MM.1S (cell line): ENCODE measurements around the gene DHRS2.

ENCODE experiments used
- DNase-seq: peaks from one replicate; pipeline ENCODE4 v3.0.0-alpha.2; 2015
- H2AFZ ChIP-seq: fragments of 300-600 bp; sonication (generic); 2 replicates; pipeline ENCODE4 v1.6.0; 2016; ENCODE audit warnings: antibody characterized with exemption, low read length
- H3F3A ChIP-seq: fragments of 300-600 bp; sonication (generic); 2 replicates; pipeline ENCODE4 v1.6.1; 2016; ENCODE audit warnings: mild to moderate bottlenecking, antibody characterized with exemption, low read length, moderate library complexity, mixed read lengths; ENCODE audit not compliant: insufficient read depth
- H3K27ac ChIP-seq: fragments of 300-600 bp; sonication (generic); 2 replicates; pipeline ENCODE4 v1.5.1; 2016; ENCODE audit warnings: mild to moderate bottlenecking, low read length
- H3K27me3 ChIP-seq: fragments of 300-600 bp; sonication (generic); replicated peaks from 2 replicates; pipeline ENCODE4 v1.6.0; 2016; ENCODE audit warnings: low read length; ENCODE audit not compliant: insufficient read depth
- H3K36me3 ChIP-seq: fragments of 300-600 bp; sonication (generic); replicated peaks from 2 replicates; pipeline ENCODE4 v1.6.1; 2016; ENCODE audit warnings: mild to moderate bottlenecking, low read length, mixed read lengths; ENCODE audit not compliant: insufficient read depth
- H3K4me1 ChIP-seq: fragments of 300-600 bp; sonication (generic); 2 replicates; pipeline ENCODE4 v1.6.1; 2016; ENCODE audit warnings: low read length, mixed read lengths
- H3K4me2 ChIP-seq: fragments of 300-600 bp; sonication (generic); 2 replicates; pipeline ENCODE4 v1.6.0; 2016; ENCODE audit warnings: low read depth, low read length
- H3K4me3 ChIP-seq: fragments of 300-600 bp; sonication (generic); 2 replicates; pipeline ENCODE4 v1.5.1; 2016; ENCODE audit warnings: low read length, mixed read lengths
- H3K79me2 ChIP-seq: fragments of 300-600 bp; sonication (generic); 2 replicates; pipeline ENCODE4 v1.6.1; 2016; ENCODE audit warnings: mixed run types, low read length, mixed read lengths
- H3K9ac ChIP-seq: fragments of 300-600 bp; sonication (generic); 2 replicates; pipeline ENCODE4 v1.6.1; 2016; ENCODE audit warnings: low read length, mixed read lengths
- H3K9me2 ChIP-seq: fragments of 300-600 bp; sonication (generic); replicated peaks from 2 replicates; pipeline ENCODE4 v1.6.1; 2016; ENCODE audit warnings: mild to moderate bottlenecking, low read length, mixed read lengths; ENCODE audit not compliant: insufficient read depth
- H3K9me3 ChIP-seq: fragments of 300-600 bp; sonication (generic); replicated peaks from 2 replicates; pipeline ENCODE4 v1.6.1; 2016; ENCODE audit warnings: mild to moderate bottlenecking, low read length, mixed read lengths; ENCODE audit not compliant: insufficient read depth
- H4K20me1 ChIP-seq: fragments of 300-600 bp; sonication (generic); 2 replicates; pipeline ENCODE4 v1.6.1; 2016; ENCODE audit warnings: mild to moderate bottlenecking, low read length, moderate library complexity, mixed read lengths; ENCODE audit not compliant: insufficient read depth
- CTCF ChIP-seq: fragments of 300-600 bp; sonication (generic); IDR thresholded peaks from 2 replicates; pipeline ENCODE4 v1.5.1; 2016; ENCODE audit warnings: antibody characterized with exemption, low read length, mixed read lengths
- EZH2 ChIP-seq: fragments of 300-600 bp; sonication (generic); optimal IDR thresholded peaks from 2 replicates; pipeline ENCODE3; 2017; ENCODE audit warnings: low read depth, mild to moderate bottlenecking, antibody characterized with exemption, low read length, mixed read lengths
- EZH2phosphoT487 ChIP-seq: fragments of 300-600 bp; sonication (generic); IDR thresholded peaks from 2 replicates; pipeline ENCODE4 v1.6.1; 2018; ENCODE audit warnings: antibody characterized with exemption, low read length

Gene DHRS2

GRCh38 chr14:23663711-23664110 lies 27.5 kb downstream of the DHRS2 start:
- no peaks in the 10 kb centered on the region for H4K20me1 ChIP-seq
- no peaks in the 10 kb centered on the region for H3K9me3 ChIP-seq
- TF ChIP-seq CTCF: no peak
- H3K36me3 ChIP-seq: no peaks in the 10 kb centered on the region
- H3K9ac ChIP-seq: no peak overlapping the region
- no peaks in the 10 kb centered on the region for H3K27me3 ChIP-seq
- no peak overlapping the region for H2AFZ ChIP-seq
- no peak for DNase-seq
- H3K4me1 ChIP-seq: no peaks in the 10 kb centered on the region
- H3K4me2 ChIP-seq: no peak overlapping the region
- no peak overlapping the region for H3K27ac ChIP-seq
- H3K9me2 ChIP-seq: no peaks in the 10 kb centered on the region
- H3K79me2 ChIP-seq: no peaks in the 10 kb centered on the region
- no peak overlapping the region for H3K4me3 ChIP-seq
- no peaks in the 10 kb centered on the region for H3F3A ChIP-seq

DNA sequence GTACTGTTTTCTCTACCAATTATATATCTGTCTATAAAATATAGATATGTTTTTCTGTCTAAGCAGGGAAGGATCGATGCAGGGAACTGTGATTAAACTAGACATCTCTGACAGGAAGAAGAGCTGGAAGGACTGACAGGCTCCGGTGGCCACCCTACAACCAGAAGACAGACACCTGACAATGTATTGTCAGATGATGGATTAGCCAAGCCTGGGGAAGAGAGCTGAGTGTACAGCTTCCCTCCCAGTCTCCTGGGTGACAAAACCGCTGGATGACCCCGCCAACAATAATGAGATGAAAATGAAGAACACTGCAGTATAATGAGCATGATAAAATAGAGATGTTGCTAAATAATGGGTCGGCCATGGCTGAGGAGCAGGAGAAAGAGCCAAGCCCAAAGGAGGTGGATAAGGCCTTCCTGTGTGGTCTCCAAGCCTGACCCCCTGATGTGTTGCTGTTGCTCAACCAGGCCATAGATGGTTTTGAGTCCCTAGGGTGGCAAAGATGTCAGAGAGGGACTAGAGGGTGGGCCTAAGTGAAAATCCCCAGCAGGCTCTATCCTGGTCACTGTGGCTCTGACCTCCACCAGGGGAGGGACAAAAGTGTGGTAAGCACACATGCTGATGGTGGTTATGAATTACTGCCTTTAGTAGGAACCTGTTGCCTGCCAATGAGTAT lies 28.2 kb downstream of the DHRS2 start:
- Histone ChIP-seq H2AFZ (no peak overlapping the region), H3K27me3 (no peaks in the 10 kb centered on the region), H3K9me2 (no peaks in the 10 kb centered on the region), H3K4me2 (no peak overlapping the region), H3K4me1 (no peaks in the 10 kb centered on the region), H3K9ac (no peak overlapping the region), H3F3A (no peaks in the 10 kb centered on the region), H3K36me3 (no peaks in the 10 kb centered on the region), H3K27ac (no peak overlapping the region), H4K20me1 (no peaks in the 10 kb centered on the region), H3K9me3 (no peaks in the 10 kb centered on the region), H3K79me2 (no peaks in the 10 kb centered on the region), H3K4me3 (no peak overlapping the region)
- no peak for DNase-seq
- TF ChIP-seq EZH2 (no peak), CTCF (no peak)

DNA sequence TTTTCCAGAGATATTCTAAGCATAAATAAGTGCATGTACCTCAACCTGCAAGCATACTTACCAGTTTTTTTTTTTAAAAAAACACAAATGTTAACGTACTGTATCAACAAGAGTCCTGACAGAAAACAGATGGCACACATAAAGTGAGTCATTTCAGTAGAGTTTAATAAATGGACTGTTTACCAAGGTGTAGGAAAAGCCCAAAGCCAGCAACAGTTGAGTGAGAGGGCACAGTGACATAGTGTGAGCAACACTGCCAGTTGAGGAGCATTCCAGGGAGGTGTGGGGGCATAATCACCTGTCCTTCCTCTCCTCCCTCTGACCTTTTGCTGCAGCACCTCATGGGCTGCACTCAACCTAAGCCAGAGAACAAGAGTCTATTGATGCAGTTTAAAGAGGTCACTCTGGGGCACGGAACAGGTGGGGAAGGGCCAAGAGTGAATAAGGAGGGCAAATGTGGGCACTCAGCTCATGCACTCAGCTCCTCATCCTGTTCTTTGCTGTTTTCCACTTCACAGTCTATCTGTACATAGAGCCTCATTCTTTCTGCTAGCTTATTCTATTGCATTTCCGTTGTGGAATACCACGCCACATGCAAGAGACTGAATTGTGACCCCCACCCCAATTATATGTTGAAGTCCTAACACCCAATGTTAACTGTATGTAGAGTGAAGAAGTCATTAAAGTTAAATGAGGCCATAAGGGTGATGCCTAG lies 29.3 kb downstream of the DHRS2 start:
- TF ChIP-seq CTCF (no peak), EZH2 (no peak), EZH2phosphoT487 (no peak)
- no peaks in the 10 kb centered on the region for H4K20me1 ChIP-seq
- no peaks in the 10 kb centered on the region for H3F3A ChIP-seq
- no peak overlapping the region for H3K9ac ChIP-seq
- no peaks in the 10 kb centered on the region for H3K4me1 ChIP-seq
- no peak overlapping the region for H2AFZ ChIP-seq
- H3K4me3 ChIP-seq: no peak overlapping the region
- no peaks in the 10 kb centered on the region for H3K27me3 ChIP-seq
- H3K9me3 ChIP-seq: no peaks in the 10 kb centered on the region
- H3K4me2 ChIP-seq: no peak overlapping the region
- H3K27ac ChIP-seq: no peak overlapping the region
- no peak for DNase-seq
- H3K36me3 ChIP-seq: no peaks in the 10 kb centered on the region
- H3K9me2 ChIP-seq: no peaks in the 10 kb centered on the region
- H3K79me2 ChIP-seq: no peaks in the 10 kb centered on the region
